H9 (cell line): ENCODE data around the gene IQCF2. TPM values are rescaled to one million over a fixed set of nuclear protein-coding genes. Genes with fewer than 3 reads are reported as not detected.

Source experiments
- DNase-seq: peaks from one replicate; pipeline ENCODE4 v3.0.0-alpha.2; 2017
- H2AFZ ChIP-seq: one replicate; pipeline ENCODE4 v1.6.1; 2013; ENCODE audit warnings: mild to moderate bottlenecking, low read length, control low read depth, moderate library complexity
- H2AK5ac ChIP-seq: 2 replicates; pipeline ENCODE4 v1.6.1; 2013; ENCODE audit warnings: low read length, control low read depth, mixed read lengths; ENCODE audit not compliant: insufficient read length
- H2BK120ac ChIP-seq: one replicate; pipeline ENCODE4 v1.6.1; 2013; ENCODE audit warnings: low read depth, mild to moderate bottlenecking, low read length, control low read depth, inconsistent platforms; ENCODE audit not compliant: poor library complexity, severe bottlenecking
- H2BK12ac ChIP-seq: 2 replicates; pipeline ENCODE4 v1.6.1; 2013; ENCODE audit warnings: low read length, control low read depth, mixed read lengths, low read depth; ENCODE audit not compliant: insufficient read length
- H2BK15ac ChIP-seq: 2 replicates; pipeline ENCODE4 v1.6.1; 2013; ENCODE audit warnings: low read depth, low read length, control low read depth
- H2BK20ac ChIP-seq: one replicate; pipeline ENCODE4 v1.6.1; 2013; ENCODE audit warnings: low read depth, mild to moderate bottlenecking, low read length, control low read depth, inconsistent platforms; ENCODE audit not compliant: poor library complexity, severe bottlenecking
- H2BK5ac ChIP-seq: 2 replicates; pipeline ENCODE4 v1.6.1; 2013; ENCODE audit warnings: low read length, control low read depth, mixed read lengths; ENCODE audit not compliant: insufficient read length
- H3K14ac ChIP-seq: 2 replicates; pipeline ENCODE4 v1.6.1; 2013; ENCODE audit warnings: low read length, control low read depth; ENCODE audit not compliant: insufficient read depth
- H3K18ac ChIP-seq: 2 replicates; pipeline ENCODE4 v1.6.1; 2013; ENCODE audit warnings: low read depth, mild to moderate bottlenecking, mixed read lengths, low read length, control low read depth; ENCODE audit not compliant: insufficient read length
- H3K23ac ChIP-seq: 2 replicates; pipeline ENCODE4 v1.6.1; 2013; ENCODE audit warnings: low read length, control low read depth, mixed read lengths, low read depth; ENCODE audit not compliant: insufficient read length
- H3K23me2 ChIP-seq: 2 replicates; pipeline ENCODE4 v1.6.1; 2013; ENCODE audit warnings: low read depth, mild to moderate bottlenecking, mixed read lengths, low read length, control low read depth; ENCODE audit not compliant: insufficient read length, poor library complexity, severe bottlenecking
- H3K27ac ChIP-seq: 2 replicates; pipeline ENCODE4 v1.5.1; 2013; ENCODE audit warnings: low read length, control low read depth, mixed read lengths, low read depth; ENCODE audit not compliant: insufficient read length
- H3K27me3 ChIP-seq: 2 replicates; pipeline ENCODE4 v1.6.1; 2013; ENCODE audit warnings: low read length, control low read depth, inconsistent platforms; ENCODE audit not compliant: insufficient read depth
- H3K4ac ChIP-seq: 2 replicates; pipeline ENCODE4 v1.6.1; 2013; ENCODE audit warnings: low read depth, mild to moderate bottlenecking, control low read depth, inconsistent platforms, low read length, moderate library complexity
- H3K4me1 ChIP-seq: 2 replicates; pipeline ENCODE4 v1.6.1; 2013; ENCODE audit warnings: low read length, control low read depth, inconsistent platforms; ENCODE audit not compliant: insufficient read depth
- H3K4me2 ChIP-seq: 2 replicates; pipeline ENCODE4 v1.6.1; 2013; ENCODE audit warnings: low read length, control low read depth, mixed read lengths; ENCODE audit not compliant: insufficient read length, insufficient read depth
- H3K56ac ChIP-seq: 2 replicates; pipeline ENCODE4 v1.6.1; 2013; ENCODE audit warnings: low read depth, mild to moderate bottlenecking, mixed read lengths, low read length, control low read depth; ENCODE audit not compliant: insufficient read length
- H3K79me1 ChIP-seq: 2 replicates; pipeline ENCODE4 v1.6.1; 2013; ENCODE audit warnings: low read depth, mild to moderate bottlenecking, moderate library complexity, low read length, control low read depth, inconsistent platforms; ENCODE audit not compliant: insufficient read depth, poor library complexity, severe bottlenecking
- H3K79me2 ChIP-seq: 2 replicates; pipeline ENCODE4 v1.6.1; 2013; ENCODE audit warnings: low read length, control low read depth, inconsistent platforms; ENCODE audit not compliant: insufficient read depth
- H3K9ac ChIP-seq: 2 replicates; pipeline ENCODE4 v1.6.1; 2013; ENCODE audit warnings: low read length, control low read depth, mixed read lengths; ENCODE audit not compliant: insufficient read length; ENCODE audit errors: extremely low read depth
- H3K9me3 ChIP-seq: one replicate; pipeline ENCODE4 v1.6.1; 2013; ENCODE audit warnings: low read depth, low read length, inconsistent platforms; ENCODE audit not compliant: control insufficient read depth
- H3T11ph ChIP-seq: one replicate; pipeline ENCODE4 v1.6.1; 2013; ENCODE audit warnings: mild to moderate bottlenecking, low read length, control low read depth, inconsistent platforms
- H4K20me1 ChIP-seq: one replicate; pipeline ENCODE4 v1.6.1; 2013; ENCODE audit not compliant: control insufficient read depth, insufficient read length, insufficient read depth
- H4K5ac ChIP-seq: 2 replicates; pipeline ENCODE4 v1.6.1; 2013; ENCODE audit warnings: low read depth, mild to moderate bottlenecking, mixed read lengths, low read length, control low read depth; ENCODE audit not compliant: insufficient read length
- H4K8ac ChIP-seq: replicated peaks from 2 replicates; pipeline ENCODE4 v1.6.1; 2013; ENCODE audit warnings: low read length, control low read depth, mixed read lengths, low read depth; ENCODE audit not compliant: insufficient read length
- H4K91ac ChIP-seq: 2 replicates; pipeline ENCODE4 v1.6.1; 2013; ENCODE audit warnings: low read depth, mild to moderate bottlenecking, moderate library complexity, mixed read lengths, low read length, control low read depth; ENCODE audit not compliant: insufficient read length
- H3K27ac Mint-ChIP-seq, 3 experiments: 2 replicates in 2 of 3; 3 replicates in 1 of 3; pipeline ENCODE4 v1.8.0; 2020 to 2021; ENCODE audit warnings: mixed read lengths in 3 of 3, mild to moderate bottlenecking in 1 of 3, moderate library complexity in 1 of 3
- H3K27me3 Mint-ChIP-seq: 2 replicates; pipeline ENCODE4 v1.8.0; 2021; ENCODE audit warnings: low read depth, mild to moderate bottlenecking, moderate library complexity, mixed read lengths
- H3K36me3 Mint-ChIP-seq, 3 experiments: 2 replicates in 2 of 3; 3 replicates in 1 of 3; pipeline ENCODE4 v1.8.0; 2020 to 2021; ENCODE audit warnings: low read depth in 3 of 3, mixed read lengths in 3 of 3; ENCODE audit not compliant: insufficient read depth in 1 of 3
- H3K4me1 Mint-ChIP-seq, 2 experiments: 2 replicates each; pipeline ENCODE4 v1.8.0; 2020; ENCODE audit warnings: mixed read lengths in 2 of 2
- H3K4me3 Mint-ChIP-seq, 2 experiments: 2 replicates in 1 of 2; 3 replicates in 1 of 2; pipeline ENCODE4 v1.8.0; 2020 to 2021; ENCODE audit warnings: mild to moderate bottlenecking in 2 of 2, mixed read lengths in 2 of 2, moderate library complexity in 1 of 2
- H3K9me3 Mint-ChIP-seq, 2 experiments: 2 replicates in 1 of 2; 3 replicates in 1 of 2; pipeline ENCODE4 v1.8.0; 2020; ENCODE audit warnings: mild to moderate bottlenecking in 2 of 2, mixed read lengths in 2 of 2, moderate library complexity in 1 of 2
- CTCF ChIP-seq: fragments of 200-600 bp; sonication (generic); conservative IDR thresholded peaks from 3 replicates; pipeline ENCODE4 v1.8.0; 2021; ENCODE audit warnings: antibody characterized with exemption, mild to moderate bottlenecking
- WGBS: extraction: QIAGEN DNeasy Blood & Tissue Kit; methylation state at CpG from one replicate; pipeline ENCODE4 v1.1.7; 2013; ENCODE audit warnings: missing lambda C conversion rate, low lambda C conversion rate, mixed read lengths; ENCODE audit not compliant: insufficient read length; ENCODE audit errors: extremely low coverage; 5-methylcytosine and 5-hydroxymethylcytosine counted together
- total RNA-seq: library from RNA; stranded (reverse); gene quantifications from 2 replicates; pipeline ENCODE4 v1.2.1, GENCODE V29; 2021

IQCF2 gene
- total RNA-seq, 1 experiment from 2014 or later = not detected

DNA sequence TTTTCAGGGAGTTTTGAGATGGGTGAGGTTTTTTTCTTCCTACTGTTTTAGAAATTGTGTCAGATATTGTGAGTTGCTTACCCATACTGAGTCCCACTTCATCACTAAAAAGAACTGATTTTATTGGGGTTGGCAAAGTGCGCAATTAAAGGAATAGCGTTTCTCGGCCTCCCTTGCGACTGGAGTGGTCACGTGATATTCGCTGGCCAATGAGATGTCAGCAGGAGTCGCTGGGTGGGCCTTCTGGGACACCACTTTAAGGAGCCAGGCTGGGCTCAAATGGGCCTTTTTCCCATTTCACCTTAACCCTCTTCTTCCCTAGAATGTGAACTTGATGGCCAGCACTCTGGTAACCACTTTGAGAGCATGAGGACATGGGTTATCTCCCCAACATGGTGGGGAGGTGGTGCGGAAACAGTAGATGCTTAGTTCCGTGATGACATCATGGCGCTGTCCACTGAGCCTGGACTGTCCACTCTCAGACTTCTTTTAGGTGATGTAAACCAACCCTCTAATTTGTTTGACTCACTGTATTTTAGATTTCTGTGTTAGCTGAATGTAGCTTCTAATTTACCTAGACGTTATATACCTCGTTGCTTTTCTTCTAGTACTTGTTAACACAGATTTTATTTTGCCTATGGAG, 27.2 kb downstream of the IQCF2 start:
- WGBS = no CpG with 5 or more reads among the region's 12 CpGs
- H4K8ac ChIP-seq = no peak overlapping the region
- H3K9me3 ChIP-seq = no peaks in the 10 kb centered on the region
- H3K4me1 ChIP-seq = no peaks in the 10 kb centered on the region
- Mint-ChIP-seq H3K36me3 (no peaks in the 10 kb centered on the region), H3K27me3 (peaks cover 3% of the 10 kb centered on the region), H3K27ac (no peak overlapping the region), H3K9me3 (no peaks in the 10 kb centered on the region; a peak in 1 of 5 replicates), H3K4me1 (peaks cover 8 to 11% of the 10 kb centered on the region in 2 experiments), H3K4me3 (no peak overlapping the region)
- H3K79me2 ChIP-seq = no peaks in the 10 kb centered on the region
- no peak overlapping the region for H2BK12ac ChIP-seq
- no peak for TF ChIP-seq CTCF
- H2AFZ ChIP-seq = no peak overlapping the region
- H2AK5ac ChIP-seq = no peak overlapping the region
- no peak overlapping the region for H4K91ac ChIP-seq
- DNase-seq = no peak
- no peak overlapping the region for H3K27ac ChIP-seq
- H4K5ac ChIP-seq = no peak overlapping the region
- H3K4ac ChIP-seq = no peak overlapping the region
- H3K23ac ChIP-seq = no peak overlapping the region
- H3K14ac ChIP-seq = no peak overlapping the region
- no peak overlapping the region for H3K4me2 ChIP-seq
- no peak overlapping the region for H3T11ph ChIP-seq
- no peak overlapping the region for H3K9ac ChIP-seq
- no peaks in the 10 kb centered on the region for H4K20me1 ChIP-seq
- no peaks in the 10 kb centered on the region for H3K27me3 ChIP-seq
- no peak overlapping the region for H2BK5ac ChIP-seq
- no peaks in the 10 kb centered on the region for H3K23me2 ChIP-seq
- H3K18ac ChIP-seq = no peak overlapping the region
- no peaks in the 10 kb centered on the region for H3K79me1 ChIP-seq
- H2BK120ac ChIP-seq = no peak overlapping the region
- no peak overlapping the region for H3K56ac ChIP-seq
- H2BK15ac ChIP-seq = no peak overlapping the region
- H2BK20ac ChIP-seq = no peak overlapping the region
